Thoracic aorta (tissue), 2 donors: ENCODE measurements around the gene E2F8. TPM values are rescaled to one million over a fixed set of nuclear protein-coding genes. Genes with fewer than 3 reads are reported as not detected.

Experiments used
- ATAC-seq: fragments of 150-250 bp; one replicate; pipeline ENCODE4 v1.8.0; 2017; ENCODE audit warnings: low read depth; ENCODE audit not compliant: insufficient number of reproducible peaks, low FRiP score
- DNase-seq: peaks from one replicate; pipeline ENCODE4 v3.0.0-alpha.2; 2020; ENCODE audit warnings: low spot score
- H3K27ac ChIP-seq, 2 donors: fragments of 200-600 bp; sonication (generic); 1 replicate in 1 of 2; 2 replicates in 1 of 2; pipeline ENCODE4 v1.5.1; 2016; ENCODE audit warnings: mild to moderate bottlenecking in 2 of 2, moderate library complexity in 2 of 2
- H3K27me3 ChIP-seq: fragments of 200-600 bp; sonication (generic); replicated peaks from 2 replicates; pipeline ENCODE4 v1.6.0; 2016; ENCODE audit warnings: mild to moderate bottlenecking; ENCODE audit not compliant: insufficient read depth
- H3K36me3 ChIP-seq: fragments of 200-600 bp; sonication (generic); one replicate; pipeline ENCODE4 v1.5.1; 2016
- H3K4me1 ChIP-seq, 2 donors: fragments of 200-600 bp; sonication (generic); 1 replicate in 1 of 2; 2 replicates in 1 of 2; pipeline versions ENCODE4 v1.5.1 to v1.6.0; 2016; ENCODE audit warnings: low read depth in 2 of 2, mild to moderate bottlenecking in 1 of 2; ENCODE audit not compliant: control insufficient read depth in 1 of 2
- H3K4me3 ChIP-seq: fragments of 200-600 bp; sonication (generic); 2 replicates; pipeline ENCODE4 v1.5.1; 2016; ENCODE audit warnings: mild to moderate bottlenecking
- H3K9me3 ChIP-seq: fragments of 200-600 bp; sonication (generic); 2 replicates; pipeline ENCODE4 v1.5.1; 2016
- CTCF ChIP-seq: fragments of 200-600 bp; sonication (generic); IDR thresholded peaks from one replicate; pipeline ENCODE4 v1.5.1; 2019; ENCODE audit warnings: antibody characterized with exemption
- total RNA-seq, 2 donors: library from RNA; depleted of rRNA; stranded (reverse); fragments of >200 nt; gene quantifications; one replicate each; pipeline versions ENCODE4 v1.1.0 to v1.2.3, GENCODE V29; 2016

The E2F8 gene
- total RNA-seq, 2 donors from 2014 or later = not detected

GRCh38 chr11:19200410-19201201, 40.1 kb downstream of the E2F8 start:
- Histone ChIP-seq H3K36me3 (no peaks in the 10 kb centered on the region), H3K27me3 (no peaks in the 10 kb centered on the region), H3K4me3 (no peak overlapping the region), H3K4me1 (no peaks in the 10 kb centered on the region), H3K9me3 (no peaks in the 10 kb centered on the region), H3K27ac (no peak overlapping the region)
- no peak for ATAC-seq
- no peak for DNase-seq
- TF ChIP-seq CTCF = no peak

- ATAC-seq (no peak), DNase-seq (no peak)
- no peaks in the 10 kb centered on the region for H3K4me1 ChIP-seq
- no peaks in the 10 kb centered on the region for H3K27me3 ChIP-seq
- H3K36me3 ChIP-seq = no peaks in the 10 kb centered on the region
- no peaks in the 10 kb centered on the region for H3K9me3 ChIP-seq
- no peak for TF ChIP-seq CTCF
- no peak overlapping the region for H3K4me3 ChIP-seq
- H3K27ac ChIP-seq = no peak overlapping the region
Observed at GRCh38 chr11:19199771-19200170, 41.0 kb downstream of the E2F8 start.

- Histone ChIP-seq H3K27me3 (no peaks in the 10 kb centered on the region), H3K36me3 (no peaks in the 10 kb centered on the region), H3K9me3 (no peaks in the 10 kb centered on the region), H3K4me1 (no peaks in the 10 kb centered on the region), H3K4me3 (no peak overlapping the region), H3K27ac (no peak overlapping the region)
- ATAC-seq (no peak), DNase-seq (no peak)
- no peak for TF ChIP-seq CTCF
Observed at GRCh38 chr11:19199048-19199447, 41.7 kb downstream of the E2F8 start.

GRCh38 chr11:19196432-19196831, 44.3 kb downstream of the E2F8 start:
- no peak overlapping the region for H3K4me3 ChIP-seq
- H3K27ac ChIP-seq = no peak overlapping the region
- ATAC-seq (no peak), DNase-seq (no peak)
- no peaks in the 10 kb centered on the region for H3K4me1 ChIP-seq
- no peak for TF ChIP-seq CTCF
- no peaks in the 10 kb centered on the region for H3K36me3 ChIP-seq
- H3K27me3 ChIP-seq = no peaks in the 10 kb centered on the region
- H3K9me3 ChIP-seq = no peaks in the 10 kb centered on the region

- H3K27me3 ChIP-seq = no peaks in the 10 kb centered on the region
- H3K9me3 ChIP-seq = no peaks in the 10 kb centered on the region
- H3K4me3 ChIP-seq = no peak overlapping the region
- no peak overlapping the region for H3K27ac ChIP-seq
- ATAC-seq (no peak), DNase-seq (no peak)
- no peak for TF ChIP-seq CTCF
- H3K36me3 ChIP-seq = no peaks in the 10 kb centered on the region
- no peaks in the 10 kb centered on the region for H3K4me1 ChIP-seq
Observed at GRCh38 chr11:19194620-19195308, 46.0 kb downstream of the E2F8 start.
